Effector memory CD8-positive, alpha-beta T cell (primary cell): ENCODE measurements around the gene CACNA1H.
"Not testable (repeated sequence)": the region's sequence is repeated elsewhere in the genome, so short reads cannot be mapped to it uniquely, and the experiment has no call there.

ENCODE experiments used
- ATAC-seq: fragments of 150-1000 bp; cut with Tn5 transposase; replicated peaks from 2 replicates; pipeline ENCODE4 v1.10.0; 2021; ENCODE audit warnings: mild to moderate bottlenecking, moderate library complexity
- DNase-seq, 3 experiments: peaks; one replicate each; pipeline ENCODE4 v3.0.0; 2021
- H3K27ac Mint-ChIP-seq, 2 donors: one replicate each; pipeline ENCODE4 v1.8.0; 2022; ENCODE audit warnings: mild to moderate bottlenecking in 2 of 2, mixed read lengths in 2 of 2, moderate library complexity in 2 of 2
- H3K27me3 Mint-ChIP-seq, 2 donors: one replicate each; pipeline ENCODE4 v1.8.0; 2022; ENCODE audit warnings: mixed read lengths in 2 of 2
- H3K36me3 Mint-ChIP-seq: one replicate; pipeline ENCODE4 v1.8.0; 2022; ENCODE audit warnings: mild to moderate bottlenecking, moderate library complexity, mixed read lengths; ENCODE audit not compliant: insufficient read depth
- H3K4me1 Mint-ChIP-seq, 2 donors: one replicate each; pipeline ENCODE4 v1.8.0; 2022; ENCODE audit warnings: low read depth in 2 of 2, mixed read lengths in 2 of 2
- H3K4me3 Mint-ChIP-seq, 2 donors: one replicate each; pipeline ENCODE4 v1.8.0; 2022; ENCODE audit warnings: mild to moderate bottlenecking in 2 of 2, mixed read lengths in 2 of 2, moderate library complexity in 2 of 2
- H3K9me3 Mint-ChIP-seq, 2 donors: one replicate each; pipeline ENCODE4 v1.8.0; 2022; ENCODE audit warnings: mixed read lengths in 2 of 2

Gene CACNA1H

DNA sequence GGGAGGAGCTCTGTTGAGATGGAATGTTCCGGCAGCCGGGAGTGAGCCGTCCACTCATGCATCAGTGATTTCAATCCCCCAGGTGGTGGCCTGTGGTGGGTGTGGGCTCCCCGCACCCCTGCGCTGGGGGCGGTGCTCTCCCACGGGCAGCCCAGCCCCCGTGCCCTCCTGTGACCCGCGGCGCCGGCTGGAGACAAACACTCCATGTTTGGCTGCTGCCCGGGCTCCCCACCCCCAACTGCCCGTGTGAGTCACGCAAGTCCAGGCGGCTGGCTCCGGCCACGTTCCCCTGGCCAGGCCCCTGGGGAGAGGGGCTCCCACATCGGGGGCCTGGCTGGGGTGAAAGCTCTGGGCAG lies 29.4 kb downstream of the CACNA1H start:
- Mint-ChIP-seq H3K36me3 (no peaks in the 10 kb centered on the region), H3K4me1 (no peaks in the 10 kb centered on the region), H3K27ac (no peak overlapping the region), H3K4me3 (no peak overlapping the region), H3K9me3 (no peaks in the 10 kb centered on the region), H3K27me3 (peaks cover 0 to under 1% of the 10 kb centered on the region in 2 donors)
- DNase-seq (no peak), ATAC-seq (no peak)

DNA sequence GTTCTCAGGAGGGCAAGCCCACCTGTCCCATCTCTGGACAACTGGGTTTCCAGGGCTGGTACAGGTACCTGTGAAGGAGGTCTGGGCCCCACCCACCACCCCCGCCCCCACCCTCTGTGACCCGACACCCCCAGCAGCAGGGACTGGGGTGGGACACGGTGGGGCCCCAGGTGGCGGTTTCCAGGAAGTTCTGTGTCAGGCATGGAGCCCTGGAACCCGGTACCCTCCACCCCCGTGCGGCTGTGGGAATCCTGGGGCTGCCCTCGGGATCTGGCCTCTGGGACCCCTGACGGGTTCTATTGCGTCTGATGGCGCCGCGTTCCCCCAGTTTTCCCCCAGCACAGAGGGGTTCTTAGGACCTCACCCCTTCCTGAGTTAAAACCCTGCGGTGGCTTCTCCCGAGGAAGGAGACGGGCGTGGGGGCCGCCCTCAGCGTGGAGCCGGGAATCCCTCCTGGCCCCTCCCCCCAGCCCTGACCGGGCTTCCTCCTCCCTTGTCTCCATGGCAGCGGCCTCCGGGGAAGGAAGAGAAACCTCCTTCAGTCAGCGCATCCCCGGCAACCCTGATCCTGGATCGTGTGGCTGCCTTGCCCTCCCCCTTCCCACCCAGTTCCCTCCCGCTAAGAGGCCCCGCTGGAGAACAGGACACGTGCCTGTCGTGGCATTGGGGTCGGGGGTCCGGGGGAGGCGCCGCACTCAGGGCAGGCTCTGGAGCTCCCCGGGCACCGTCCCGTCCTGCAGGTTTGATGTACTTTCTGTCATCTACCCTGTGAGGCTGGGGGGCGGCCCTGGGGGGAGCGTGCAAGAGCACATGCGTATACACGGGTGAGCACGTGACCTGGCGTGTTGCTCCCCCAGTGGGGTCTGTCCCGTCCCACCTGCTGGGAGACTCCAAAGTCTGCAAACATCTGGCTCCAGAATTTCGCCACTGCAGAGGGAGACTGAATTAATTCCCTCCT lies 30.3 kb downstream of the CACNA1H start:
- DNase-seq (no peak), ATAC-seq (no peak)
- Mint-ChIP-seq H3K36me3 (peaks cover 4% of the 10 kb centered on the region), H3K27me3 (peaks cover 0 to 10% of the 10 kb centered on the region in 2 donors), H3K9me3 (no peaks in the 10 kb centered on the region), H3K4me1 (no peaks in the 10 kb centered on the region), H3K4me3 (no peak overlapping the region), H3K27ac (no peak overlapping the region)

DNA sequence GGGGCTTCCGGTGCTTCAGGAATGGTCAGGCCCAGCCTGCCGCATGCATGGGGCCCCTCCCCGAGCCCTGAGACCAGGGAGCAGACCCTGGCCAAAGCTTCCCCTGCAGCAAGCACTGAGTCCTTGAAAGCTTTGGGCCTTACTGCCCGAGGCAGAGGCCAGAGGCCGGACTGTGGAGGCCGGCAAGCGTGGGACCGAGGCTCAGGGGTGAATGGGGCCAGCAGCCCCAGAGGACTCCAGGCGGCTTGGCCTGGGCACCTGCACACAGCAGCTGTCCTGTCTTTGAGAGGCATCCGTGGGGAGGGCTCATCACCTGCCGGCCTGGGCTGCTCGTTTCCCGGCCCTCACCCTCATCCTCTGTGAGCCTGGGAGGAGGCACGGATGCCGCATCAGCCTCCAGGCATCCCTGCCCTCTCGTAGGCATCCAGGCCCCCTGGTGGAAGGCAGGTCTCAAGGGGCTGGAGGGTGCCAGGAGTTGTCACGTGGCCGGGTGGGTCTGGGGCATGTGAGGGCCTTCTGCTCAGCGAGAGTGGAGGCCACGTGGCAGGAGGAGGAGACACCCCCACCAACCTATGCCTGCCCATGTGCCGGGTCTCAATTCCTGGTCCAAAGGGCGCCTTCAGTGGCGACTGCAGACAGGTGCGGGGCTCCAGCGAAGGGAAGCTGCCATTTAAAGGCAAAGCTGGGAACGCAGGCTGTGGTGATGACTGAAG lies 31.4 kb downstream of the CACNA1H start:
- Mint-ChIP-seq H3K4me1 (no peaks in the 10 kb centered on the region), H3K9me3 (no peaks in the 10 kb centered on the region), H3K36me3 (peaks cover 10% of the 10 kb centered on the region), H3K27ac (no peak overlapping the region), H3K4me3 (no peak overlapping the region), H3K27me3 (peaks cover 5 to 17% of the 10 kb centered on the region in 2 donors)
- DNase-seq (no peak), ATAC-seq (no peak)

DNA sequence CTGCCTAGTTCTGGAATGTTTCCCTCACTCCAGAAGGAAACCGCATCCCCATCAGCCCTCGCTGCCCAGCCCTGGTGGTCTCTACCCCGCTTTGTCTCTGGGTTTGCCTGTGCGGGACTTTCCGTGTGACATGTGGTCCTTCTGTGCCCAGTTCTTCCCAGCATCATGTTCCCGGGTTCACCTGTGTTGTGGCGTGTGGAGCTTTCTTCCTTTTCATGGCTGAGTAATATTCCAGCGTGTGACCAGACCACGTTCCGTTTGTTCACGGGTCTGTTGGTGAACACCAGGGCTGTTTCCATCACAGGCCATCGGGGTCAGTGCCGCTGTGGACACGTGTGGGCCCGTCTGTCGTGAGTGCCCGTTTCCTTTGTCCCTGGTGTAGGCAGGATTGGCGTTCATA lies 32.1 kb downstream of the CACNA1H start:
- H3K4me1 Mint-ChIP-seq = no peaks in the 10 kb centered on the region
- no peak overlapping the region for H3K27ac Mint-ChIP-seq
- H3K9me3 Mint-ChIP-seq = no peaks in the 10 kb centered on the region
- ATAC-seq (no peak), DNase-seq (no peak)
- peaks cover 10% of the 10 kb centered on the region for H3K36me3 Mint-ChIP-seq
- no peak overlapping the region for H3K4me3 Mint-ChIP-seq
- peaks cover 5 to 19% of the 10 kb centered on the region in 2 donors for H3K27me3 Mint-ChIP-seq

DNA sequence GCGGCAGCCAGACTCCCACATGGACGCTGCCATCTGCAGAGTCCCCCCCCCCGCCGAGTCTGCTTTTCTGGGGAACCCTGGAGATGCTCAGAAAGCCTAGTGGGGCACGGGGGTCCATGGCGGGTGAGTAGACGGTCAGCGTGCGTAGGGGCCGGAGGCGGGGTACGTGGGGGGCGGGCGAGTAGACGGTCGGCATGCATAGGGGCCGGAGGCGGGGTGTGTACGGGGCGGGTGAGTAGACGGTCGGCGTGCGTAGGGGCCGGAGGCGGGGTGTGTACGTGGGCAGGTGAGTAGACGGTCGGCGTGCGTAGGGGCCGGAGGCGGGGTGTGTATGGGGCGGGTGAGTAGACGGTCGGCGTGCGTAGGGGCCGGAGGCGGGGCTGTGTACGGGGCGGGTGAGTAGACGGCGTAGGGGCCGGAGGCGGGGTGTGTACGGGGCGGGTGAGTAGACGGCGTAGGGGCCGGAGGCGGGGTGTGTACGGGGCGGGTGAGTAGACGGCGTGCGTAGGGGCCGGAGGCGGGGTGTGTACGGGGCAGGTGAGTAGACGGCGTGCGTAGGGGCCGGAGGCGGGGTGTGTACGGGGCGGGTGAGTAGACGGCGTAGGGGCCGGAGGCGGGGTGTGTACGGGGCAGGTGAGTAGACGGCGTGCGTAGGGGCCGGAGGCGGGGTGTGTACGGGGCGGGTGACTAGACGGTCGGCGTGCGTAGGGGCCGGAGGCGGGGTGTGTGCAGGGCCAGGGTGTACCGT lies 32.7 kb downstream of the CACNA1H start:
- H3K9me3 Mint-ChIP-seq, H3K4me3 Mint-ChIP-seq, H3K36me3 Mint-ChIP-seq, ATAC-seq, H3K27ac Mint-ChIP-seq, DNase-seq, H3K4me1 Mint-ChIP-seq: not testable (repeated sequence)
- peaks cover 5 to 19% of the 10 kb centered on the region in 2 donors for H3K27me3 Mint-ChIP-seq

DNA sequence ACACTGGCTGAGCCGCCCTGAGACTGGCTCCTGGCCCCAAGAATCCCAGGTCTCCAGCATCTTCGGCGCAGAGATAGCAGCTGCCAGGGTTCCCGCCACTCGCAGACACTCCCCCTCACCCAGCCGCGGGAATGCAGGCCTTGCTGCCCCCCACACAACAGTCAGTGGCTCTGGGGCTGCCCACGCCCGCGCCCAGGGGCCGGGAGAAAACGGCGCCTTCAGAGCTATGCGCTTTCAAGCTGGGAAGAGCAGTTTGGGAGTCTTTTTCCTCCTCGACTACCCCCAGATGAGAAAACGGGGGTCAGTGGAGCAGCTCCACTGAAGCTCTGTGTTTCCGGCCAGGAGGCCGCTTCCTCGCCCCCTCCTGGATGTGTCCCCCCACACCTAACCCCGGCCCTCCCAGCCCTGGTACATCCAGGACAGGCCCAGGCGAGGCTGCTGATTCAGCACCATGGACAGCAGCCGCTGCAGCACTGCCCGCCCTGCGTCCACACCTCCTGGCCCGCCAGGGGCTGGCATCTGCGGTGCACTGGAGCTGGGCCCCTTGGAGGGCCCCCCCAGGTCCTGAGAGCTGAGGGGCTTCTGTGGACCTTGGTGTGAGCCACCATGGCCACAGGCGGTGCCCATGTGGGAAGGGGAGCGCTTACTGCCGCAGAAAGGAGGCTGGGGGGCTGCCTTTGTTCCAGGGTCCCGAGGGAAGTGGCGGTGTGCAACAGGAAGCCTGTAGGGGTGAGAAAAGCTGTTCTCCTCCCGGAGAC lies 35.7 kb downstream of the CACNA1H start:
- ATAC-seq = peak; percentile 61
- H3K27ac Mint-ChIP-seq = no peak overlapping the region
- H3K4me3 Mint-ChIP-seq = no peak overlapping the region
- peaks cover 10% of the 10 kb centered on the region for H3K36me3 Mint-ChIP-seq
- H3K4me1 Mint-ChIP-seq = no peaks in the 10 kb centered on the region
- H3K27me3 Mint-ChIP-seq = peaks cover 11 to 28% of the 10 kb centered on the region in 2 donors
- no peaks in the 10 kb centered on the region for H3K9me3 Mint-ChIP-seq
- DNase-seq = peak; percentile 32 to 38 (median 35)

DNA sequence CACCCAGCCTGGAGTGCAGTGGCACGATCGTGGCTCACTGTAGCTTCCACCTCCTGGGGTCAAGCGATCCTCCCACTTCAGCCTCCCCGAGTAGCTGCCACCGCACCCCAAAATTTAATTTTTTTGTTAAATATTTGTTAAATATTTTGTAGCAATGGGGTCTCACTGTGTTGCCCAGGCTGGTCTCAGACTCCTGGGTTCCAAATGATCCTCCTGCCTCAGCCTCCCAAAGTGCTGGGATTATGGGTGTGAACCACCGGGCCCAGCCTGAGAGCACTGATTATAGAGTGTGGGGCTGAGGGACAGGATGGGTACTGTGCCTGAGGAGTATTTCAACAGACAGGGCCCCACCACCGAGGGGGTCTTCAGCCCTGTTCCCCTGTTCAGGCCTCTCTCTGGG lies 36.5 kb downstream of the CACNA1H start:
- H3K9me3 Mint-ChIP-seq = no peaks in the 10 kb centered on the region
- H3K4me3 Mint-ChIP-seq = no peak overlapping the region
- no peak overlapping the region for H3K27ac Mint-ChIP-seq
- peaks cover 11 to 28% of the 10 kb centered on the region in 2 donors for H3K27me3 Mint-ChIP-seq
- DNase-seq (no peak), ATAC-seq (no peak)
- no peaks in the 10 kb centered on the region for H3K4me1 Mint-ChIP-seq
- peaks cover 10% of the 10 kb centered on the region for H3K36me3 Mint-ChIP-seq

DNA sequence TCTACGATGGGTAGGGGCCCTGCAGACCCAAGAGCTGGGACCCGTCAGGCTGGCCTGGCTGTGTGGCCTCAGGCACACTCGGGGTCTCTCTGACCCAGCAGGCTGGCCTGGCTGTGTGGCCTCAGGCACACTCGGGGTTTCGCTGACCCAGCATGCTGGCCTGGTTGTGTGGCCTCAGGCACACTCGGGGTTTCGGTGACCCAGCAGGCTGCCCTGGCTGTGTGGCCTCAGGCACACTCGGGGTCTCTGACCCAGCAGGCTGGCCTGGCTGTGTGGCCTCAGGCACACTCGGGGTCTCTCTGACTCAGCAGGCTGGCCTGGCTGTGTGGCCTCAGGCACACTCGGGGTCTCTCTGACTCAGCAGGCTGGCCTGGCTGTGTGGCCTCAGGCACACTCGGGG lies 37.9 kb downstream of the CACNA1H start:
- H3K4me1 Mint-ChIP-seq = not testable (repeated sequence)
- peaks cover 11 to 28% of the 10 kb centered on the region in 2 donors for H3K27me3 Mint-ChIP-seq

DNA sequence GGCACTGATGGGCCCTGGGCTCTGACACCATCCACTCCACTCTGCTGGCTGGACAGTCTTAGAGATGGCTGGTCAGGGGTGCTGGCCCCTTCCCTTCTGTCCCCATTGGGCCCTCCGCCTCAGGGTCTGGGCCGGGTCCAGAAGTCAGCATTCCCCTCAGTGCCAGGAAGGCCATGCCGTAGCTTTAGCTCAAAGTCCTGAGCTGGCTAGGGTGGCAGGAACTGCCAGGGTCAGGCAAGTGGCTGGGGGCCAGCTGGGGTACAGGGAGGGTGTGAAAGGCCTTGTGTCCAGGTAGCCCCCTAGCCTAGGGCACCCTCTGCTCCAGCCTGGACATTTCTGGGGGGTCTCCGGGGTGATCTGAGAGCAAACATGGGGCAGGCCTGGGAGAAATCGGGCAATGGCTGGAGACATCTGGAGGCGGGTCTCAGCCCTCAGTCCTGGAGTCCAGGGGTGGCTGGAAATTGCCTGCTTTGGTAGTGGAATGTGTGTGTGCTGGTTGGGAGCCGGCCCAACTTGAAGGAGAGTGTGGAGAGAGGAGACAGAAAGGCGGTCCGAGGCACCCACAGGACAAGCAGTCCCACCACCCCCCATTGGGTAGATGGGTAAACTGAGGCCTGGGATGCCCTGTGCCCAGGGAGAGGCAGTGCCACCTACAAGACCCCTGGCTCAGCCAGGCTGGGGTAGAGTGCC lies 39.6 kb downstream of the CACNA1H start:
- Mint-ChIP-seq H3K27me3 (peaks cover 11 to 25% of the 10 kb centered on the region in 2 donors), H3K27ac (no peak overlapping the region), H3K36me3 (peaks cover 8% of the 10 kb centered on the region), H3K9me3 (no peaks in the 10 kb centered on the region), H3K4me3 (no peak overlapping the region), H3K4me1 (no peaks in the 10 kb centered on the region)
- ATAC-seq = no peak
- DNase-seq = no peak

More for the DNA sequence above, 37.9 kb downstream of the CACNA1H start:
- not testable (repeated sequence) for H3K9me3 Mint-ChIP-seq, DNase-seq, H3K27ac Mint-ChIP-seq, H3K36me3 Mint-ChIP-seq, H3K4me3 Mint-ChIP-seq, ATAC-seq

DNA sequence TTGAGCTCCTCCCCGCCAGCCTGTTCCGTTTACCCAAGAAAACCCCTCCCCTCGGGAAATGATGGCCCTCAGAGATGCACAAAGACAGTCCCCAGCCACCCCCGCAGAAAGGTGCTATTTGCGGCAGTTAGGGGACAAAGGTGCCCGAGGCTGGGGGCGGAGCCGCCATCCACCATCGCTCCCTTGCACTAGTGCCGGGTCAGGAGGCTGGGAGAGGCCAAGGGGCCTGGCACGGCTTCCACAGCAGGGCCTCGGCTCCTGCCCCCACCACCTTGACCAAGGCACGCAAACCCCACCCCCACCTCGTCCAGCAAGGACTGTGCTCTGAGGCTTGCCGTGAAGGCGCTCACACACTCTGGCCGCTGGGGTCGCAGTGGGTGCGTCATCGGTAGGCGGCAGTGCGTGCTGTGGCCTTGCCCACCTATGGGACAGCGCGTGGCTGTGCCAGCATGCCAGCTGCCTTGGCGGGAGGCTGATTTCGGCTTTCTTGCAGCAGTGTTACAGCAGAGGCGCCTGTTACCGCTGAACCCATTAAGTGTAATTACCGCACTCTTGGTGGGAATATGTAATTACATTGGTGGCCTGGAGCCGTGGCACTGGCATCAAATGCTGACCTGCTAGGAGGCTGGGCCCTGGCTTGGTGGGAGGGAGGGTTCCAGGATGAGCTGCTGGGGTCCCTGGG lies 40.4 kb downstream of the CACNA1H start:
- Mint-ChIP-seq H3K27me3 (peaks cover 11 to 18% of the 10 kb centered on the region in 2 donors), H3K36me3 (peaks cover 6% of the 10 kb centered on the region), H3K4me3 (no peak overlapping the region), H3K9me3 (no peaks in the 10 kb centered on the region), H3K4me1 (no peaks in the 10 kb centered on the region), H3K27ac (no peak overlapping the region)
- DNase-seq (no peak), ATAC-seq (no peak)

DNA sequence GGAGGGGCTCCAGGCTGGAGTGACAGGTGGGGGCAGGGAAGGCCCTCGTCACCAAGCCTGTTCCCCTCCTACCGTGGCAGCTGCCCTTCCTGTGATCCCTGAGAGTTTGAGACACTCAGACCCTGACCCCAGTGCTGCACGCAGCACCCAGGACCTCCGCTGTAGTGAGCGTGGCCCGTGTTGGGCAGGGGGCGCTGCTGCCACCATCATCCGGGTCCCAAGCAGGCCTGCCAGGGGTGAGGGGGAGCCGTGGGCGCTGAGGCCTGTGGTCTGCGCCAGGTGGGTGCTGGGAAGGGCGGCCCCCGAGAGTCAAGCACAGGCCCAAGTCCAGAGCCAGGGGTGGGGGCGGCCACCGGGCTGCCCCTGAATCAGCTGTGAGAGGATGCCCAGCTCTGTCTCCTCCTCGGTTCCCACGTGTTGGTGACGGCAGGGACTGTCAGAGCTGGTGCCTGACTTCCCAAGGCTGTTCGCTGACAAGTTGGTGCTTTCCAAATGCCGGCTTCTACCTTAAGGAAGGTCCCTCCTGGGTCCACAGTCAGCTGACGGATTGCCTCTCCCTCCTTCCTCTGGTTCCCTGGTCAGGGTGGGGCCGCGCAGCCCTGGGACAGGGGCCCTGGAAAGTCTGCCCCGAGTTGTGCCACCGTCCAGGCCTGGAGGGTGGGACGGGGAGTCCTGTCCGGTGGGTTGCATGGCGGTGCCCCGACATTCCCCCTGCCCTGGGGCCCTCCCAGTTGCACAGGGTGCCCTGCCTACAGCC lies 41.1 kb downstream of the CACNA1H start:
- H3K4me3 Mint-ChIP-seq = no peak overlapping the region
- ATAC-seq (no peak), DNase-seq (no peak)
- peaks cover 1% of the 10 kb centered on the region for H3K36me3 Mint-ChIP-seq
- peaks cover 9 to 14% of the 10 kb centered on the region in 2 donors for H3K27me3 Mint-ChIP-seq
- no peaks in the 10 kb centered on the region for H3K9me3 Mint-ChIP-seq
- no peaks in the 10 kb centered on the region for H3K4me1 Mint-ChIP-seq
- no peak overlapping the region for H3K27ac Mint-ChIP-seq
